BJ (cell line): Measurements from ENCODE around the gene SCAF4. TPM values are rescaled to one million over a fixed set of nuclear protein-coding genes. Genes with fewer than 3 reads are reported as not detected.

Experiments used
- CTCF ChIA-PET: fragments of 350-600 bp; formaldehyde crosslinking; extraction: SDS; loops from one replicate; lab custom pipeline; 2021; ENCODE audit warnings: antibody characterized with exemption, inconsistent platforms; lab: Yijun Ruan, JAX
- POLR2A ChIA-PET: fragments of 300-600 bp; sonication (Branson Sonifier 250); formaldehyde crosslinking; extraction: SDS; loops from one replicate; lab custom pipeline; 2021; ENCODE audit warnings: antibody characterized with exemption; lab: Charles Lee
- DNase-seq: peaks from one replicate; pipeline ENCODE4 v3.0.0-alpha.2; 2011; ENCODE audit warnings: low read depth
- H3K27me3 ChIP-seq: 2 replicates; pipeline ENCODE4 v1.6.0; 2011; ENCODE audit warnings: low read length; ENCODE audit not compliant: control insufficient read depth, insufficient read depth
- H3K36me3 ChIP-seq: 2 replicates; pipeline ENCODE4 v1.5.1; 2011; ENCODE audit warnings: low read length; ENCODE audit not compliant: control insufficient read depth, insufficient read depth
- H3K4me3 ChIP-seq: 2 replicates; pipeline ENCODE4 v1.5.1; 2011; ENCODE audit warnings: low read depth, mild to moderate bottlenecking, control low read depth, low read length
- polyA plus RNA-seq: library from polyadenylated mRNA; depleted of rRNA; stranded (reverse); fragments of >200 nt; gene quantifications from 2 replicates; pipeline ENCODE4 v1.2.3, GENCODE V29; 2011
- TF ChIP-seq, protein P1 (sequence below): IDR thresholded peaks from 2 replicates; pipeline ENCODE4 v1.5.1; 2011; ENCODE audit warnings: low read depth, mild to moderate bottlenecking, control low read depth, inconsistent platforms, low read length, moderate library complexity; ENCODE audit not compliant: insufficient read depth

Gene SCAF4
- polyA plus RNA-seq, 1 experiment: 4.1 TPM

GRCh38 chr21:31720739-31721138, 11.2 kb downstream of the SCAF4 start:
- H3K4me3 ChIP-seq: no peak overlapping the region
- ChIA-PET CTCF (no interaction called here), POLR2A (no interaction called here)
- no peaks in the 10 kb centered on the region for H3K36me3 ChIP-seq
- DNase-seq: no peak
- H3K27me3 ChIP-seq: no peaks in the 10 kb centered on the region
- TF ChIP-seq, protein P1, sequence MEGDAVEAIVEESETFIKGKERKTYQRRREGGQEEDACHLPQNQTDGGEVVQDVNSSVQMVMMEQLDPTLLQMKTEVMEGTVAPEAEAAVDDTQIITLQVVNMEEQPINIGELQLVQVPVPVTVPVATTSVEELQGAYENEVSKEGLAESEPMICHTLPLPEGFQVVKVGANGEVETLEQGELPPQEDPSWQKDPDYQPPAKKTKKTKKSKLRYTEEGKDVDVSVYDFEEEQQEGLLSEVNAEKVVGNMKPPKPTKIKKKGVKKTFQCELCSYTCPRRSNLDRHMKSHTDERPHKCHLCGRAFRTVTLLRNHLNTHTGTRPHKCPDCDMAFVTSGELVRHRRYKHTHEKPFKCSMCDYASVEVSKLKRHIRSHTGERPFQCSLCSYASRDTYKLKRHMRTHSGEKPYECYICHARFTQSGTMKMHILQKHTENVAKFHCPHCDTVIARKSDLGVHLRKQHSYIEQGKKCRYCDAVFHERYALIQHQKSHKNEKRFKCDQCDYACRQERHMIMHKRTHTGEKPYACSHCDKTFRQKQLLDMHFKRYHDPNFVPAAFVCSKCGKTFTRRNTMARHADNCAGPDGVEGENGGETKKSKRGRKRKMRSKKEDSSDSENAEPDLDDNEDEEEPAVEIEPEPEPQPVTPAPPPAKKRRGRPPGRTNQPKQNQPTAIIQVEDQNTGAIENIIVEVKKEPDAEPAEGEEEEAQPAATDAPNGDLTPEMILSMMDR: no peak

GRCh38 chr21:31720330-31720729, 11.6 kb downstream of the SCAF4 start:
- CTCF ChIA-PET: interaction anchor here (0.6 kb wide), 1 partner anchor 995 kb away, joined by 3 read pairs; no protein-coding TSS in a partner anchor
- no peaks in the 10 kb centered on the region for H3K36me3 ChIP-seq
- H3K4me3 ChIP-seq: no peak overlapping the region
- POLR2A ChIA-PET: no interaction called here
- TF ChIP-seq, protein P1: no peak
- no peak for DNase-seq
- H3K27me3 ChIP-seq: no peaks in the 10 kb centered on the region

DNA sequence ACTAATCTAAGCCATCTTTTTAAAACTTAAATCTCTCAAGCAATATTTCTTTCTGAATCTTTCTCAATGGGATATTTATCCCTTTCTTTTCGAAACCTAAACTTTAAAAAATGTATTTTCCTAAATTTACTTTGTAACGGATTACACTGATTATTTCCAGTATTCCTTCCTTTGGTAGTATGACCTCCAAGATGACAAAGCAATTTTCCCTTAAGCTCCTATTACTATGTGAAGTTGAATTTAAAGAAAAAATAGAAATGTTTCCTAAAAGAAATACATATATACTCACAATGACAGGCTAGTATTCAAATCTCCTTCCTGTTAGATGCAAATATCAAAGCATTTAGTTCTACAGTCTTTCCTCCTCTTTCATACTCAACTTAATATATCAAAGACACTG, 15.8 kb downstream of the SCAF4 start:
- no peak overlapping the region for H3K4me3 ChIP-seq
- TF ChIP-seq, protein P1: no peak
- no peaks in the 10 kb centered on the region for H3K36me3 ChIP-seq
- ChIA-PET POLR2A (no interaction called here), CTCF (no interaction called here)
- no peaks in the 10 kb centered on the region for H3K27me3 ChIP-seq
- no peak for DNase-seq

DNA sequence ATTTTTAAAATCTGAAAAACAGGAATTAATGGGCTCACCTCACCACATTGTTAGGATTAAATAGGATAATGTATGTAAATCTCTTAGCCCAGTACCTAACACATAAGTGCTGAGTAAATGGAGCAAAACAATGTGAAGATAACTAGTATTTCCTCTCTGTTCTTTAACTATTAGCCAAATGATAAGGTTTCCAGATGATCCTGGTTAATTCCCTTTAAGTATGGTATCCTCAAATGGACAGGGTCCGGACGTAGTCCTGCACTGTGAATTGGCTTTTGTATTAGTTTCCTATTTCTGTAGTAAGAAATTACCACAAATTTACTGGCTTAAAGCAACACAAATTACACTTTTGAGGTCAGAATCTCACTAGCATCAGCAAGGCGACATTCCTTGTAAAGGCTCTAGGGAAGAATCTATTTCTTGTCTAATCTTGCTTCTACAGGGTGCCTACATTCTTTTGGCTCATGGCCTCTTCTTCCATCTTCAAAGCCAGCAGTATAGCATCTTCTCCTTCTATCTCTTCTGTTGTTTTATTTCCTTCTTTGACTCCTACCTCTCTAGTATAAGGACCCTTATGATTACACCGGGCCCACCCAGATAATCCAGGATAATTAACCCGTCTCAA, 17.1 kb downstream of the SCAF4 start:
- POLR2A ChIA-PET: no interaction called here
- Histone ChIP-seq H3K27me3 (no peaks in the 10 kb centered on the region), H3K36me3 (no peaks in the 10 kb centered on the region), H3K4me3 (no peak overlapping the region)
- CTCF ChIA-PET: no interaction called here
- TF ChIP-seq, protein P1: no peak
- no peak for DNase-seq

GRCh38 chr21:31713973-31714740, 17.8 kb downstream of the SCAF4 start:
- CTCF ChIA-PET: no interaction called here
- POLR2A ChIA-PET: no interaction called here
- DNase-seq: no peak
- Histone ChIP-seq H3K36me3 (no peaks in the 10 kb centered on the region), H3K27me3 (no peaks in the 10 kb centered on the region), H3K4me3 (no peak overlapping the region)
- TF ChIP-seq, protein P1: no peak
